ENCODE measurements around the gene PTPRN2. TPM values are rescaled to one million over a fixed set of nuclear protein-coding genes. Genes with fewer than 3 reads are reported as not detected.

PTPRN2 gene
- total and polyA plus RNA-seq, 2 of the 13 experiments (the other 11 are each of a cell fraction or from before 2014, with no cell fraction given): 2.5 to 24.2 TPM

DNA sequence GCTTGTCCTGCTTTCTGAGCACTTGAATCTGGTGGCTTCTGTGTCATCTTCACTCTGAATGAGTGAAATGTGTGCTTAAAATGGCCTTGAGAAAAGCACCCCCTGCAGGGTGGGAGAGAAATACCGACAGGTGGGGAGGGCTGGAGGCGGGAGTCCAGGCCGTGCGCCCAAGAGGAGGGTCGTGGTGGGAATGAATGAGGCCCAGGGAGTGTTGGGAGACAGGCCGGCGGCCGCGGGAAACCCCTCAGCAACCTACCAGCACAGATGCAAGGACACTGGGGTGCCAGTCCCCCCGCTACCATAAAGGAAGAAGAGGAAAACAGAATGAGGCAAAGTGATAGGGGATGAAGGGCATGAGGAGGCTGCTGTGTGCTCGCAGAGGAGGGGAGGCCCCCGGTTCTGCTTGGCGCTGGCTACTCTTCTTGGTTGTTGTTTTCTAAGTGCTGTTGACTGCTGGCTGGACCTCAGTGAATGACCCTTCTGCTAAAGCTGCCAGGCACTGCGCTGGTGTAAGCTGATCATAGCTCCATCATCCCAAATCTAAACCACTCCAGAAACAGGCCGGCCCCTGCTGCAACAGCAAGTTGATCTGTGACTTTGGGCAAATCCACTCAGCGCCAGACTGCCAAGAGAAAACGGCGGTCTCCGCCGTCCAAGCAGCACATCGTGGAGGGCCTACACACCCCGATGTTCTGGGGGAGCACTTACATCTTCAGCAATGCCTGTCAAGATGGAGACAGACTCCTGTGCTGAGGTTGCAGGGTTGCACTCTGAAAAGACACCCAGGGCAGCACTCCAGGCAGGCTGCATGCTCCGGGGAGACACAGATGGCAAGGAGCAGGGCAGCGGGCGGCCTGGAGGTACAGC, 872.3 kb downstream of the PTPRN2 start:
- no TSS peak for BruUV-seq (replicated peaks)
- Histone ChIP-seq H3K4me3 (replicated peaks in 1 of 3; ENCODE audit: insufficient read depth in 1 of 3, low read depth in 2 of 3, low read length in 3 of 3) (no peak overlapping the region), H3K4me2 (ENCODE audit: low read depth, low read length) (no peak overlapping the region), H2AFZ (ENCODE audit: low read length) (no peak overlapping the region), H3K9ac (ENCODE audit: insufficient read depth, low read depth, low read length) (no peak overlapping the region), H3K4me1 (ENCODE audit: insufficient read depth, low read length) (no peaks in the 10 kb centered on the region), H3K36me3 (replicated peaks in 1 of 2; ENCODE audit: control insufficient read depth in 1 of 2, insufficient read depth in 2 of 2, low read length in 2 of 2) (no peaks in the 10 kb centered on the region), H3K9me3 (ENCODE audit: low read length) (no peaks in the 10 kb centered on the region), H3K27me3 (ENCODE audit: control insufficient read depth in 1 of 2, insufficient read depth in 2 of 2, low read length in 2 of 2) (peaks cover 2 to 19% of the 10 kb centered on the region in 2 experiments; a peak in 3 of 5 replicates), H3K27ac (ENCODE audit: extremely low read length, insufficient read depth, low read length) (no peak overlapping the region), H3K79me2 (ENCODE audit: insufficient read depth, low read length) (no peaks in the 10 kb centered on the region), H4K20me1 (ENCODE audit: insufficient read depth, low read length) (no peaks in the 10 kb centered on the region; the same call in 1 of the 2 replicates)
- WGBS (ENCODE audit: low lambda C conversion rate): 56% methylated on average over 18 of the region's 25 CpGs
- intact Hi-C loops (cut with micrococcal nuclease; ENCODE audit: unreplicated experiment) (no loop called here), in situ Hi-C loops (cut with HindIII; ENCODE audit: extremely low pct_ligation_motif_present, low pct_unique_long_range_greater_than_20kb) (no loop called here)
- TF ChIP-seq STAG1 (CRISPR knock-in tag; IDR thresholded peaks at IDR 0.05): peak; percentile 14; the same call in 1 of the 2 replicates
- TF ChIP-seq, protein P1, sequence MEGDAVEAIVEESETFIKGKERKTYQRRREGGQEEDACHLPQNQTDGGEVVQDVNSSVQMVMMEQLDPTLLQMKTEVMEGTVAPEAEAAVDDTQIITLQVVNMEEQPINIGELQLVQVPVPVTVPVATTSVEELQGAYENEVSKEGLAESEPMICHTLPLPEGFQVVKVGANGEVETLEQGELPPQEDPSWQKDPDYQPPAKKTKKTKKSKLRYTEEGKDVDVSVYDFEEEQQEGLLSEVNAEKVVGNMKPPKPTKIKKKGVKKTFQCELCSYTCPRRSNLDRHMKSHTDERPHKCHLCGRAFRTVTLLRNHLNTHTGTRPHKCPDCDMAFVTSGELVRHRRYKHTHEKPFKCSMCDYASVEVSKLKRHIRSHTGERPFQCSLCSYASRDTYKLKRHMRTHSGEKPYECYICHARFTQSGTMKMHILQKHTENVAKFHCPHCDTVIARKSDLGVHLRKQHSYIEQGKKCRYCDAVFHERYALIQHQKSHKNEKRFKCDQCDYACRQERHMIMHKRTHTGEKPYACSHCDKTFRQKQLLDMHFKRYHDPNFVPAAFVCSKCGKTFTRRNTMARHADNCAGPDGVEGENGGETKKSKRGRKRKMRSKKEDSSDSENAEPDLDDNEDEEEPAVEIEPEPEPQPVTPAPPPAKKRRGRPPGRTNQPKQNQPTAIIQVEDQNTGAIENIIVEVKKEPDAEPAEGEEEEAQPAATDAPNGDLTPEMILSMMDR (CRISPR knock-in tag; IDR thresholded peaks at IDR 0.05): 0 out of 2 replicates have a peak, but pooled peaks have one; percentile 12
- TF ChIP-seq, protein P2, sequence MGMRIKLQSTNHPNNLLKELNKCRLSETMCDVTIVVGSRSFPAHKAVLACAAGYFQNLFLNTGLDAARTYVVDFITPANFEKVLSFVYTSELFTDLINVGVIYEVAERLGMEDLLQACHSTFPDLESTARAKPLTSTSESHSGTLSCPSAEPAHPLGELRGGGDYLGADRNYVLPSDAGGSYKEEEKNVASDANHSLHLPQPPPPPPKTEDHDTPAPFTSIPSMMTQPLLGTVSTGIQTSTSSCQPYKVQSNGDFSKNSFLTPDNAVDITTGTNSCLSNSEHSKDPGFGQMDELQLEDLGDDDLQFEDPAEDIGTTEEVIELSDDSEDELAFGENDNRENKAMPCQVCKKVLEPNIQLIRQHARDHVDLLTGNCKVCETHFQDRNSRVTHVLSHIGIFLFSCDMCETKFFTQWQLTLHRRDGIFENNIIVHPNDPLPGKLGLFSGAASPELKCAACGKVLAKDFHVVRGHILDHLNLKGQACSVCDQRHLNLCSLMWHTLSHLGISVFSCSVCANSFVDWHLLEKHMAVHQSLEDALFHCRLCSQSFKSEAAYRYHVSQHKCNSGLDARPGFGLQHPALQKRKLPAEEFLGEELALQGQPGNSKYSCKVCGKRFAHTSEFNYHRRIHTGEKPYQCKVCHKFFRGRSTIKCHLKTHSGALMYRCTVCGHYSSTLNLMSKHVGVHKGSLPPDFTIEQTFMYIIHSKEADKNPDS (CRISPR knock-in tag; IDR thresholded peaks at IDR 0.05): no peak
- CTCF ChIA-PET (ENCODE audit: low intra/inter-chr PET ratio, low total read pairs): no interaction called here
- ATAC-seq: peak; percentile 27; the same call in 1 of the 3 replicates
- no peak for DNase-seq (ENCODE audit: low spot score)
- FAIRE-seq: no peak
- POLR2A ChIA-PET: no interaction called here
